NCI-H510A (cell line): ENCODE measurements around the gene PPFIA4.

Experiments used
- DNase-seq: peaks from one replicate; lab custom pipeline; 2025; lab: John Stamatoyannopoulos, UW

PPFIA4 gene

GRCh38 chr1:203099805-203100515 lies 73.7 kb downstream of the PPFIA4 start:
- no peak for DNase-seq

- no peak for DNase-seq
These were observed 74.2 kb downstream of the PPFIA4 start for GRCh38 chr1:203100516-203100869.

DNA sequence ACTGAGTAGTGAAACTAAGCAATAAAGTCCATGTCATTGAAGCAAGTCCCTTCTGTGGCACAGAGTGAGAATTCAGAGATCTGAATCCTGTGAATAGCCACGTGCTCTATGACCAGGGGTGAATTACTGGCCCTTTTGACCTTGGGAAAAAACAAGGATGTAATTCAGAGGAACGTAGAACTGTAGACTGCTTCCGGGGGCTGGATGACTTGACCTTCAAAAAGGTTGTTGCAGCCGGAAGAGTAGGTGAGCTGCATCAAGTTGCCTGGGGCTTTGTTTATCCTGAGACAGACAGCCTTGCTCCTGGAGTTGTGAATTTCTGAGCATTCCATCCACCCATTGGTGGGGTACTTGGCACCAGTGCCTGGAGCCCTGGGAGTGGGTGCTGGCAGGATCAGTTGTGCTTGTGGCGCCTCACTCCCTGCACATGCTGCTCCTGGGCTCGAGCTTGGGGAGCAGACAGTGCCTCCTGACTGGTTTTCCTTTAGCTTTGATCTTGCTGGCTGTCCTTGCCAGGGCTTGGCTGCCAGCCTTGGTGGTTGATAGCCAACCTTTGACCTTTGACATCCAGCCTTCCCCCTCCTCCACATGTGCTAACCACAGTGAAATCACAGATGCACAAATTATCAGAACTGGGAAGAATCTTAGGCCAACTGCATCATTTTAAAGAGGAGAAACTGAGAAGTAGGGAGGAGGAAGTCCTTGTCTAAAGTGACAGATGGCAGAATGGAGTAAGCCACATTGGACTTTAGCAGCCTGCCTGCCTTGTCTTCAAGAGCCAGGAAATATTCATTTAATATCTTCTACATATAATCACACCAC lies 75.7 kb downstream of the PPFIA4 start:
- DNase-seq: no peak

DNA sequence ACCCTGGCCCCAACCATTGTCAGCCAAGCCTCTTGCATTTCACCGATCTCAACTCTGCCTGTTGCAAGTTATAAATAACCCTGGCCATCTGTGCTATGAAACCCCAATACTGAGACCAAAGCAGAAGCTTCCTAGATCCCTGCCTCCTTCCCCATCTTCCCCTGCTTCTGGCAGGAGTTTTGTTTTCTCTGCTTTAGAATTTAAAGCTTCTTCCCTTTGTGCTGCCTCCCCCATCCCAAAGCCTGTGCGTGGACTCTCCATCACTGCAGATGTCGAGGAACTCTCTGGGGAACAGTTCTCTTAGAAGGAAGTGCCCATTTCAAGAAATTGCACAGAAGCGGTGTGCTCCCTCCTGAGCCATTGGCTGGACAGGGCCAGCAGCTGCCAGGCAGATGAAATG lies 76.9 kb downstream of the PPFIA4 start:
- no peak for DNase-seq

DNA sequence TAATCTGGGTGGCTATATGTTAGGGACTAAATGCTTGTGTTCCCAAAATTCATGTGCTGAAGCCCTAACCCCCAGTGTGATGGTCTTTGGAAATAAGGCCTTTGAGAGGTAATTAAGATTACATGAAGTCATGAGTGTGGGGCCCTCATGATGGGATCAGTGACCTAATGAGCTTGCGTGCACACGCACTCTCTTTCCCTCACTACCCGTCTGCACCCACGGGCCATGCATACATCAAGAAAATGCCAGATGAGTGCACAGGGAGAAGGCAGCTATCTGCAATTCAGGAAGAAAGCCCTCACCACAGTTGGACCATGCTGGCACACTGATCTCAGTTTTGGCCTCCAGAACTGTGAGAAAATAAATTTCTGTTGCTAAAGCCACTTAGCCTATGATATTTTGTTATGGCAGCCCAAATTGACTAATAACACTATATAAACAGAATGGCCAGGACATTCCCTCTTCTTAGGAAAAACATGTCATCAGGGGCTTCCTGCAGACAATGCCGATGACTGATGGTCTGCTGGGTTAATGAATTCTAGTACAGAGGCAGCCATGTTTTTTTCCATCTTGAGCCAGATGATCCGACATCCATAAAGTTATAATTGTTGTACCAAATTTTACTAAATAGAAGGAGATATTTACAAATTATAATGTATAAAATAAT lies 77.7 kb downstream of the PPFIA4 start:
- DNase-seq: no peak

GRCh38 chr1:203104789-203105390 lies 78.6 kb downstream of the PPFIA4 start:
- DNase-seq: no peak

GRCh38 chr1:203112475-203112874 lies 86.2 kb downstream of the PPFIA4 start:
- DNase-seq: no peak

GRCh38 chr1:203113308-203113707 lies 87.0 kb downstream of the PPFIA4 start:
- no peak for DNase-seq

- no peak for DNase-seq
These were observed 87.9 kb downstream of the PPFIA4 start for GRCh38 chr1:203114202-203114601.

DNA sequence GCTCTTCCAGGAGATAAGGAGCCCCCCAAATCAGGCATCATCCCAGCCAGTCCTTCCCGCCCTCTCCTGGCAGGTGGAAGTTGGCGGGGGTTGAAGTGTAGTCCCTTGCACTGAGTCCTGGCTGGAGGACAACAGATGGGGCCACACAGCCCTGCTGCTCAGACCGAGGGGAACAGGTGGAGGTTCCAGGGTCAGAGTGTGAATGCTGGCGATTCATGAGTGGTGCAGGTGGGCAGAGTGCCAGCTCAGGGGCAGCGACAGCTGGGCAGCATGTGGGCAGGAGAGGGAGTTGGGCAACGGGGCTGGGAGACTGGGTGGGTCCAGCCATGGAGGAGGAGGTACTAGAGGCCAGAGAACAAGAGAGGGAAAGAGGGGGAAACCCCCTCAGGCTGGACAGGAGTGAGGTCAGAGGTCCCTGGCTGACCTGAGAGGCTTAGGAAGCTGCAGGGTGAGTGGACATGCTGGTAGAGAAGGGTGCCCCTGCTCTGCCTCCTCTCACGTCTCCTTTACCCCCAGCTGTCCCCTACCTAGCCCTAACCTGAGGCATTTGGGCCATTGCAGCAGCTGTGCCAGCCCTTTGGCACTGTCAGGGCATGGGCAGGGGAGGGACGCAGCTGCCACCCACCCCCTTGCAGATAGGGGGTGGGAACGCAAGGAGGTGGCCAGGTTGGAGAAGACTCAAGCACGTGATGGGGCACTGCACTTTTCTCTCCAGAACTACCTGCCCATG lies 90.0 kb downstream of the PPFIA4 start:
- DNase-seq: no peak

- DNase-seq: peak; percentile 24
These were observed 91.6 kb downstream of the PPFIA4 start for GRCh38 chr1:203117611-203118575.

GRCh38 chr1:203120325-203121153 lies 94.2 kb downstream of the PPFIA4 start:
- no peak for DNase-seq

- DNase-seq: no peak
These were observed 95.1 kb downstream of the PPFIA4 start for GRCh38 chr1:203121186-203122015.

DNA sequence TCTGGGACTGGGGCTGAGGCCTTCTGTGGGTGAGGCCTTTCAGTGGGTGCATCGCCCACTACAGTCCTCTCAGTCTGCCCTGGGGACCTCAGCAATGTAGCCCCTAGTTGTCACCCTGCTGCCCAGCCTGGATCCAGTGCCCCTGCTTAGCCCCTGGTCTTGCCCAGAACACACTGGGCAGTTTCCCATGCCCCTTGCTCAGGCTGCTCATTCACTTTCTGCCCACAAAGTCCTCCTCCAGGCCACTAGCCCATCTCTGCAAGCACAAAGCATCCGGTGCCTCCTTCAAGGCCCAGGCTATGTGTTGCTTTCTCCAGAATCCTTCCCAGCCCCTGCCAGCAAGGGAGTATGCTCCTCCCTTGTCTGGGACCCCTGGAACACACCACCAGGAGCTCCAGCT lies 95.9 kb downstream of the PPFIA4 start:
- no peak for DNase-seq

GRCh38 chr1:203124011-203124410 lies 97.7 kb downstream of the PPFIA4 start:
- no peak for DNase-seq

DNA sequence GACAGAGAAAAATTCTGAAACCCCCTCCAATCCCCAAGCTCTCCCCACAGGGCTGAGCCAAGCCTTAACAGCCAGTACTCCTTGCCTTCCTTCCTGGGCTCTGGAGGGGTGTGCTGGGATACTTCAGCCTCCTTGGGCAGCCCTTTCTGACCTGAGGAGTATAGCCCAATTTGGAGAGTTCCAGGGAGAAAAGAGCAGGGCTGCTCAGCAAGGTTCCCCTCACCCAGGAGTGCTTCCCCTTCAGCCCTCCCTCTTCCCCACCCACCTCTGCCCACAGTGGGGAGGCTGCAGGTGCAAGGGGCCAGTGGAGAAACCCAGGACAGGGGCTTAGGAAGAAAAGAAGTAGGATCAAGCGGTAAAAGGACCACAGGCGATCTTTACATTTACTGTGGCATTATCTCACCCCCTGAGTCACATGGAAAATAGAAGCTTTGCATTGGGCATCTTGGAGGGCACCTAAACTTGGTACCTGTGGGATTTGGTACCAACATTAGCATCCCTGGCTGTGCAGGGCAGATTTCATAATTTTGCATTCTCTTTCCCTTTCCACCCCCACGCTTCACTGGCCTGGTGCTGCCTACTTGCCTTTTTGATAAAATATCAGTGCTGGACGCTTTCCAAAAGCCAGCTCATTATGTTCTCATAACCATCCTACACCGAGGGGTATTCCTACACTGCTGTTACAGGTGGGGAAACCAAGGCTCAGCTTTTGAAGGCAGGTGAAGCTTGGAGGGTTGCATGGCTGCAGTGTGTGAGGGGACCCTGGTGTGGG lies 98.4 kb downstream of the PPFIA4 start:
- DNase-seq: no peak

DNA sequence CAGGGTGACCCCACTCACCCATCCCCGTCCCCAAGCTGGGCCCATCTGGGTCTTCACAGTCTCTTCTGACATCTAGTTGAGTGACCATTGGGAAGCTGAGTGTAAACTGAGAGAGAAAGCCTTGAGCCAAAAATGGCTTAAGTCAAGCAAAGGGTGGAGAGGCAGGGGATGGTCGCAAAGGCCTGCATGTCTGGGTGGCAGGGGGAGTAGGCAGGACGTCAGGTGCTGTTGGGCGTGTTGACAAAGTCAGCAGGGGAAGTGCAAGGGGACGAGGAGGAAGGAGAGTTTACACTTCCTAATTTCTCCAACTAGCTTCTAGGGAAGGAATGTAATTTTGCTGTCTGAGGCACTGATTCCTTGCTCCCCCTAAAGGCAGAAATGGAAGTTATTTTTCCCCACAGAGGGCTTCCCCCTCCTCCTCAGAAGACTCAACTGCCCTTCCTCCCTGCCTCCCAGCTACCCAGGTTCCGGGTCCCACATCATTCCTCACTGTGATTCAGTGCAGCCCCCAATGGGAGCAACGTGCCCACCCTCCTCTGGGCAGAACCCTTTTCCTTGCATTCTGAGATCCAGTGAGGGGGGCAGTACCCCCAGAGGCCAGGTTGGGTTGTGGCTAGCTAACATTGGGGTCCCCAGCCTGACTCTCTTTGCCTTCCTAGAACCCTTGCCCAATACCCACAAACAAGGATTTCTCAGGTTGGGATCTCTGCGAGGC lies 100.0 kb downstream of the PPFIA4 start:
- no peak for DNase-seq
